Epithelial cell of esophagus (primary cell): ENCODE measurements around the gene CARD19.

Source experiments
- DNase-seq: peaks from one replicate; pipeline ENCODE4 v3.0.0; 2010; ENCODE audit warnings: low read depth
- H3K4me3 ChIP-seq: 2 replicates; pipeline ENCODE4 v1.5.1; 2011; ENCODE audit warnings: mild to moderate bottlenecking, low read length, control low read depth
- CTCF ChIP-seq: IDR thresholded peaks from 2 replicates; pipeline ENCODE4 v1.5.1; 2011; ENCODE audit warnings: low read depth, mild to moderate bottlenecking, low read length, control low read depth, inconsistent platforms; ENCODE audit not compliant: insufficient read depth; ENCODE audit errors: missing control alignments

Gene CARD19

GRCh38 chr9:93065135-93065720 is 30.8 kb upstream of the CARD19 start:
- no peak for DNase-seq
- TF ChIP-seq CTCF, result no peak
- no peak overlapping the region for H3K4me3 ChIP-seq

GRCh38 chr9:93066978-93067603 is 28.9 kb upstream of the CARD19 start:
- H3K4me3 ChIP-seq, result no peak overlapping the region
- TF ChIP-seq CTCF, result no peak
- no peak for DNase-seq

- no peak for TF ChIP-seq CTCF
- no peak for DNase-seq
- H3K4me3 ChIP-seq, result no peak overlapping the region
Measured at GRCh38 chr9:93068956-93069355, 27.1 kb upstream of the CARD19 start.

- peak; percentile 20 for DNase-seq
- TF ChIP-seq CTCF, result no peak
- H3K4me3 ChIP-seq, result no peak overlapping the region
Measured at GRCh38 chr9:93071464-93071863, 24.6 kb upstream of the CARD19 start.

GRCh38 chr9:93072383-93072795 is 23.6 kb upstream of the CARD19 start:
- no peak for DNase-seq
- no peak overlapping the region for H3K4me3 ChIP-seq
- TF ChIP-seq CTCF, result no peak

GRCh38 chr9:93076101-93076791 is 19.8 kb upstream of the CARD19 start:
- DNase-seq, result no peak
- H3K4me3 ChIP-seq, result no peak overlapping the region
- TF ChIP-seq CTCF, result no peak

GRCh38 chr9:93076792-93077128 is 19.3 kb upstream of the CARD19 start:
- TF ChIP-seq CTCF, result no peak
- H3K4me3 ChIP-seq, result no peak overlapping the region
- DNase-seq, result no peak
